Metanephros (tissue), 2 donors: ENCODE measurements around the gene ZER1. TPM values are rescaled to one million over a fixed set of nuclear protein-coding genes. Genes with fewer than 3 reads are reported as not detected.

Source experiments
- small RNA-seq: library from RNA; depleted of rRNA; stranded (forward); fragments of <200 nt; gene quantifications from one replicate; pipeline ENCODE3, GENCODE V24; 2014; ENCODE audit warnings: low replicate concordance
- total RNA-seq: library from RNA; depleted of rRNA; stranded (reverse); fragments of >200 nt; gene quantifications from one replicate; pipeline ENCODE4 v1.2.3, GENCODE V29; 2014

ZER1 gene
- total RNA-seq = 49.2 TPM

DNA sequence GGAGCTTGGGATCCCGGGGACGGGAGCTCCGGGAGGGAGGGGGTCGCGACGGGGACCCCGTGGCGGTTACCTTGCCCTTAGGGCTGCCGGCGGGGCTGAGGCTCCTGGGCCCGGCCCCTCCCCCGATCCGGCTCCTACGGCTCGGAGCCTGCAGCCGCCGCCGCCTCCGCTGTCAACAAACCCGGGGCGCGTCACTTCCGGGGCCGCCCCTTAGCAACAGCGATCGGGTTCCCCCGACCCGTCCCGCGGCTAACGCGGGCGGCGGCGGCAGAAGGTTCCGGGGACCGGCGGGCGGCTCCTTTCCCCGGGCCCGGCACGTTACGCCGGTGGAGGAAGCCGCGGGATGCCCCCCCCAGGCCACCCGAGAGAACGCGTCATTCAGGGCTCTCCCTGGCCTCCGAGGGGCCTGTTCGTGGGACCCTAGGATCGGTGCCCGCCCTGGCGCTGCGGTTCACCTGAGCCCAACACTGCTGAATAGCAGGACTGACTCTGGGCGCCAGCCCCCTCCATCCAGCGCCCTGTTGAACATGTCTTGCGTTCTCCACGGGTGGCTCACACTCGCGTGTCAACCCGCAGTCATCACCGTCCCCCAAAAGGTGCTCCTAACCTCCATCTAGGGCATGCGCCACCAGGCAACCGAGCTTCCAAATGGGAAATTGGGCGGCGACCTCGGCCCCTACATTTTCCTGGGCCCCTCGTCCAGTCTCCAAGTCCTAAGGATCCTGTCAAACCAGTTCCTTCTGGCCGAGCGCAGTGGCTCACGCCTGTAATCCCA, at the start of gene ZER1:
TSS of gene ZER1 (minus strand) at position 183 of the 775 bp plus-strand sequence. CDS start 16,362 bp downstream, outside the sequence.

DNA sequence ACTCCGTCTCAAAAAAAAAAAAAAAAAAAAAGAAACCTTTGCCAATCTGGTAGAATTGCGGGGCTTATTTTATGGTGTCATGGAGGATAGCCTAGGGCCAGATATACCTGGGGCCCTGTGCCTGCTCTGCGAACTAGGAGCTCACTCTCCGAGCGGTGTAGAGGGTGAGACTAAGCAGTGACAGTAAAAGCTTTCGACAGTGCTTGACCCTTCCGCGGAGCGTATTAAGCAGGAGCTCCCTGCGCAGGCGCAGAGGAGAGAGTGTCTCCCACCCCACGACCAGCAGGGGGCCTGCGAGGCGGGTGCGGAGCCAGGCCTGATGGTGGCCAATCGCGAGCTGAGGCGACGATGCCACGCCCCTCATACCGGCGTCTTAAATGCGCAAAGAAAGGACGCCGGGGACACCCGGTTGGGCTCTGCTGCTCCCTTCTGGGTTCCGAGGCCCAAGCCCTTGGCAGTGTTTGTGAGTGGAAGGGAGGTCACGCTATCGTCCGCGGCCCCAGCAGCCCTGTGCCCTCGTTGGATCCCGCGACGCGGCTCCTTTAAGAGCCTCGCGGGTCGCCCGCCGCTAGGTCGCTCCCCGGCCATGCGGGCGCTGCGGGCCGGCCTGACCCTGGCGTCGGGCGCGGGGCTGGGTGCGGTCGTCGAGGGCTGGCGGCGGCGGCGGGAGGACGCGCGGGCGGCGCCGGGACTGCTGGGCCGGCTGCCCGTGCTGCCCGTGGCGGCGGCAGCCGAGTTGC, 46.5 kb upstream of the ZER1 start, which contains the start of gene ENDOG:
TSS of gene ENDOG (plus strand) at position 402 of the 740 bp plus-strand sequence. CDS start at position 587, 185 bp downstream.

DNA sequence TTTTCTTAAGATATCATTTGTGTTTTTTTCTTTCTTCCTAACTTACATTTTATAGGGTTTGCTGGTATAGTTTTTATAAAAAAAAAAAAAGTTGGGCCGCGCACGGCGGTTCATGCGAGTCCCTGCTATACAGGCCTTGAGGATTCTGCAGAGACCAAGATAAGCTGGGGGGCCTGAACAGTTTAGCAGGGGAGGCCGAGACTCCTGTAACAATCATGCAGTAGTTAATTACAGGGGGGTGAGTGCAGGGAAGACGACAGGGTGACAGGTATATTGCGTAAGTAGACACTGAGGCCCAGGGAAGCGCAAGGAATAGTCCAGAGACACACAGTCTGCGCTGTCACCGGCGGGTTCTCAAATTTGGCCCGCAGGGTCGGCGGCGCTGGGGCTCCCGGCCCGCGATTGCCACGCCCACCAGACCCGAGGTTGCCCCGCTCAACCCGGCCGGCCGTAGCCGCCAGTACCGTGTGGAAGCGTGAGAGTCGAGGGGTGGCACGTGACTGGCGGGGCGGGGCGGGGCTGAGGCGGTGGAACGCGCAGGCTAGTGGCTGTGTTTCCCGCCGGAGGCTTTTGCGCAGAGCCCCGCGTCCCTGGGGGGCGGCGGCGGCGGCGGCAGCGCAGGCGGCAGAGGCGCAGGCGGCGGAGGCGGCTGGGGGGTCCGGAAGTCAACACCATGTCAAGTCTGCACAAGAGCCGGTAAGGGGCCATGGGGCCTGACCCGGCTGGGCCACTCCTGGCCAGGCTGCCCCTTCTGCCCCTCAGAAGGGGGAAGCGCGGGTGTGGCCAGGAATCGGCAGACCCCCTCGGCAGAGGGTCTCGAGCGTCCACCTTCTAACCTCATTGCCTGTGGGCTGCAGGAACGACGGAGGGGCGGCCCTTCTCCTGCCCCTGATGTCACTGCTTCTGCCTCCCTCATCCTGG, 15.2 kb upstream of the ZER1 start, which contains the start of gene TBC1D13:
TSS of gene TBC1D13 (plus strand) at position 573 of the 921 bp plus-strand sequence. CDS start at position 674, 101 bp downstream.

DNA sequence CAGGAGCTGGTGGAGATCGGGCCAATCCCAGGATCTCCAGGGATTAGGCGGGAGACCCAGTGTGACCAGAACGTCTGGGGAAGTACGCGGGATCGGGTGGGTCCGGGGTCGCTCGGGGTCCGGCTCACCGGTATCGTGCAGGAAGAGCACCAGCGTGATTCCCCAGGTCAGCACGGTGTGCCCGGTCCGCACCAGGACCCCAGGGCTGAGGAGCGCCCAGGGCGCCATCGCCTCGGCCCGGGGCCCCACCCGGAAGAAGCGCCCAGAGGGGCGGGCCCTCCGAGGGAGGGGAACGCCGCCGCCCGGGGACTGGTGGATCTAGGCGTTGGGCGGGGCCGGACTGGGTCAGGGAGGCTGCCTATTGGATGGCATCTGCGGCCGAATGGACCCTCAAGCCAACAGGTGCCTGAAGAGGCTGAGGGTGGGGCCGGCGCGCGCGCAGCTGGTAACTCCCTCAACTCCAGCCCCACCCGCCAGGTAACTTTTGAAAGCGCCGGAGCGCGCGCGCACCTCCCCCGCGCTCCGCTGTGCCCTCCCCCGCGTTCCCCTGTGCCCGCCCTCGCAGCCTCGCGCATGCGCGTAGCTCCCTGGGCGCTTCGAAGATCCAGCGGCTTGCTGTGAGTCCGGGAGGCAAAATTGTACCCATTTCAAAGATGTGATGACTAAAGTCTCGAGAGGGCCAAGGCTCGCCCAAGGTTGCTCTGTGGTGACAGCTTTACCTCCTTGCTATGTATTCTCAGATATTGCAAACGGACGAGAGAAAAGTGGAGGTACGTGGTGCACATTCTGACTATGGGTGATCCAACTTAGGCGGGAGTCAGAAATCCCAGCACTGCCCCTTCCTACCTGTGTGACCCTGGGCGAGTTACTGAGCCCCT, 47.6 kb downstream of the ZER1 start, which contains the start of gene ZDHHC12:
TSS of gene ZDHHC12 (minus strand) at position 262 of the 878 bp plus-strand sequence. CDS start at position 228, 34 bp downstream.

DNA sequence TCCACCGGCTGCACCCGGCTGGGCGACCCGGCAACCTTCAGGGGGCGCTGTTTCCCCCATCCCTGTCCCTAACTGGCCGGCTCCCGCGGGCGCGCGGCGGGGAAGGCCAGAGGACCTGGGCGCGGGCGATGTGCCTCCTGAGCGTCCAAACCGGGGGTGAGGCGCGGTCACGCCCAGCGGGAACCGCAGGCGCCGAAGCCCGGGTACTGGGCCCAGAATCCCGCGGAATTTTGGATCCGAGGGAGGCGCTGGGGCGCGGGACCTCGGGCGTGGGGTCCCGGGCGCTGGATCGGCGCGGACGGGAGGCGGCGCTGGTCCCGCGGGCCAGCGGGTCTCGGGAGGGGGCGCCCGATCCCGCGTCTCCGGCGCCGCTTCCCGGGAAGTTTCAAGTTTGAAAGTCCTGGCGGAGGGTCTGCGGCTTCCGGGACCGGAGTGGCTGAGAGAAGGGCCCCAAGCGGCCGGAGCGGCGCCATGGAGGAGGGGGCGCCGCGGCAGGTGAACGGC, 69.2 kb downstream of the ZER1 start, which contains the start of gene PKN3:
TSS of gene PKN3 (plus strand) at position 59 of the 504 bp plus-strand sequence. CDS start at position 472, 413 bp downstream.

DNA sequence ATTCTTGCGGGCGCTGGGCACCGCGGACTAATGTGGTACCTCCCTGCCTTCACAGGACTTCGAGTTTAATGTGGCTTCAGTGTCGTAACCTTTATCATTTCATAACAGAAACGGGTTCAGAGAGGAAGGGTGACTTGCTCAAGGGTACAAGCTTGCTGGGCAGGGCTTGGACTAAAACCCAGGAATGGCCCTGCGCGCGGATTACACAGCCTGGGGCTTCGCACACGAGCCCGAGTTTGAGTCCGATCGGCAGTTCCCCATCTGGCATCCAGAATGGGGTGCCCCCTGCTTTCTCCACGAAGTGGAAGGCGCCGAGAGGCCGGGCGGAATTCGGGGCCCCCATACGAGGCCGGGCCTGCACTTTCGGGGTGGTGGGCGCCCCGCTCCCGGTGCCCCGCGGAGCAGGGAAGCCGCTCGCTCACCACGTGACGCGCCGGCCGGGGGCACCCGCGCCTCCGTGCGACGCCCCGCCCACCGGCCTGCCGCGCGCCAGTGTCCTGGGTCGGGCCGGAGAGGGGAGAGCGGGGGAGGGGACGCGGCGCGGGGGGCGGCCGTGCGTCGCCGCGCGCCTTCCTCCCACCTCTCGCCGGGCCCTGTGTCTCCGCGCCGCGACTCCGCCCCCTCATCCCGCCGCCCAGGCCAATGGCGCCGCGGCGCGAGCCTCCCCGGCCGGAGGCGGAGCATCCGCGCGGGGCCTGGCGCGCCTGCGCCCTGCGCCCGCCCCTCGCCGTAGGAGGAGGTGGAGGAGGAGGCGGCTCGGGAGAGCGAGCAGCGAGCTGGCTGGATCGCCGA, 83.0 kb downstream of the ZER1 start, which contains the start of gene SET:
TSS of gene SET (plus strand) at position 722 of the 792 bp plus-strand sequence. CDS start 361 bp downstream, outside the sequence.

Small RNA genes lying within 50 kb of the gene (small RNA-seq; reads per million reads assigned to genes)
- not detected for gene RF00017
- gene RN7SL560P = not detected

Other genes with a start within 250 kb of the ZER1 start
- gene SPTAN1, start 219.3 kb downstream of the ZER1 start, total RNA-seq = 573 TPM
- 73.6 TPM for gene DYNC2I2, start 115.1 kb downstream of the ZER1 start, total RNA-seq
- 203 TPM for gene SET, start 82.7 kb downstream of the ZER1 start, total RNA-seq
- 6.1 TPM for gene PKN3, start 69.4 kb downstream of the ZER1 start, total RNA-seq
- gene ZDHHC12, start 47.8 kb downstream of the ZER1 start, total RNA-seq = 44.6 TPM
- 18.7 TPM for gene TBC1D13, start 15.3 kb upstream of the ZER1 start, total RNA-seq
- 20.0 TPM for gene ENDOG, start 46.6 kb upstream of the ZER1 start, total RNA-seq
- gene SPOUT1, start 57.9 kb upstream of the ZER1 start, total RNA-seq = 28.6 TPM
- 14.1 TPM for gene KYAT1, start 110.0 kb upstream of the ZER1 start, total RNA-seq
- 28.1 TPM for gene LRRC8A, start 110.2 kb upstream of the ZER1 start, total RNA-seq
- gene PHYHD1, start 149.1 kb upstream of the ZER1 start, total RNA-seq = 41.6 TPM
- gene DOLK, start 175.7 kb upstream of the ZER1 start, total RNA-seq = 12.2 TPM
- gene NUP188, start 175.8 kb upstream of the ZER1 start, total RNA-seq = 48.5 TPM